MCF 10A (cell line): ENCODE results near the gene ANKRD34A. TPM values are rescaled to one million over a fixed set of nuclear protein-coding genes. Genes with fewer than 3 reads are reported as not detected.
A peak's percentile ranks its signal among the peaks of the same experiment; 100 is the strongest.

ENCODE experiments used
- BruUV-seq: library from RNA; stranded (reverse); fragments of 400-500 nt; replicated peaks from 2 replicates; lab custom pipeline; 2021; lab: Mats Ljungman, UMichigan
- CTCF ChIA-PET: fragments of 300-600 bp; sonication (Branson Sonifier 250); formaldehyde crosslinking; extraction: SDS; loops from one replicate; lab custom pipeline; 2021; ENCODE audit warnings: antibody characterized with exemption, inconsistent platforms; lab: Yijun Ruan, JAX
- POLR2A ChIA-PET: fragments of 300-600, 350-650 bp; sonication (Branson Sonifier 250); formaldehyde crosslinking; extraction: SDS; loops from one replicate; lab custom pipeline; 2020; ENCODE audit warnings: antibody characterized with exemption, inconsistent platforms; lab: Yijun Ruan, JAX
- DNase-seq: peaks from one replicate; pipeline ENCODE4 v3.0.0-alpha.2; 2018; ENCODE audit not compliant: unreplicated experiment
- H3K27ac Mint-ChIP-seq: one replicate; pipeline ENCODE4 v1.8.0; 2022; ENCODE audit warnings: mild to moderate bottlenecking, low read depth, mixed read lengths; ENCODE audit not compliant: unreplicated experiment
- H3K27me3 Mint-ChIP-seq: one replicate; pipeline ENCODE4 v1.8.0; 2022; ENCODE audit warnings: mixed read lengths; ENCODE audit not compliant: insufficient read depth, unreplicated experiment
- H3K36me3 Mint-ChIP-seq: one replicate; pipeline ENCODE4 v1.8.0; 2022; ENCODE audit warnings: mild to moderate bottlenecking, moderate library complexity, mixed read lengths; ENCODE audit not compliant: insufficient read depth, unreplicated experiment
- H3K4me1 Mint-ChIP-seq: one replicate; pipeline ENCODE4 v1.8.0; 2022; ENCODE audit warnings: mixed read lengths; ENCODE audit not compliant: insufficient read depth, unreplicated experiment
- H3K4me3 Mint-ChIP-seq: one replicate; pipeline ENCODE4 v1.8.0; 2022; ENCODE audit warnings: mild to moderate bottlenecking, moderate library complexity, mixed read lengths; ENCODE audit not compliant: unreplicated experiment
- H3K9me3 Mint-ChIP-seq: one replicate; pipeline ENCODE4 v1.8.0; 2022; ENCODE audit warnings: mixed read lengths; ENCODE audit not compliant: unreplicated experiment
- intact Hi-C: fragments of 100-400 bp; cut with micrococcal nuclease; formaldehyde crosslinking; loops from 2 replicates; pipeline ENCODE4 v1.14.1; 2022
- total RNA-seq: library from RNA; stranded (reverse); gene quantifications from 2 replicates; pipeline ENCODE4 v1.2.3, GENCODE V29; 2022
- TF ChIP-seq, protein P1 (sequence below): fragments of 200-600 bp; IDR thresholded peaks from one replicate; pipeline ENCODE4 v1.8.0; 2022; ENCODE audit warnings: antibody characterized with exemption, mild to moderate bottlenecking; ENCODE audit not compliant: unreplicated experiment

Gene ANKRD34A
- total RNA-seq, 1 experiment from 2014 or later: 2.6 TPM

DNA sequence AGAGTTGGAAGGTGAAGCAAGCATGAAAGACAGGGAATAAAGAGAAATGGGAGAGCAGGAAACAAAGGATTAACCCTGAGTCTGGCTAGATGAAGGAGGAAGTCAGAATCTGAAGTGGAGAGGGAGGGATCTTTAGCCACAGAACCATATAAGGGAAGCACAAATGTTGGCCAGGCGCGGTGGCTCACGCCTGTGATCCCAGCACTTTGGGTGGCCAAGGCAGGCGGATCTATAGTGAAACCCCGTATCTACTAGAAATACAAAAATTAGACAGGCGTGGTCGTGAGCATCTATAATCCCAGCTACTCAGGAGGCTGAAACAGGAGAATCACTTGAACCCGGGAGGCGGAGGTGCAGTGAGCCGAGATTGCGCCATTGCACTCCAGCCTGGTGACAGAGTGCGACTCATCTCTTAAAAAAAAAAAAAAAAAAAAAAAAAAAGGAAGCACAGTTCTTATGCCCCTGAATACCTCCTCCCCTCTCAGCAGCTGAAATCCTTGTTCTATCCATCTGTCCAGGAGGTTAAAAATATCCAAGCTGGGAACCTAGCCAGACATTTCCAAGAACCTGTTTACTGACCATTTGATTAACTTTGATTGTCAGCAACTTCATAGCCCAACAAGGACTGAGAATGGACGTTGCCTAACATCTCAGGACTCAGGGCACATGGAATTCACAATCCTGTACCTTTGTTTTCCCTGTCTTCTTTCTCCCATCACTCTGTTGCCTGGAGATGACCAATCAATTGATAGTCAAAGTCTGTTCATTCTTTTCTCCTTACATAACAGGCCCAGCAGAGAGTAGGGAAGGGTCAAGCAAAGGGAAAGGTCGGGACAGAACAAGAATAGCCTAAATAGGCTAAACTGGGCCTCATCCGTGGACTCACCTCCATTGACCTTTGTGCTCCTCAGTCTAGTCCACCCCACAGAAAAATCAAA is 21.4 kb upstream of the ANKRD34A start:
- intact Hi-C loops: loop anchor here (1.0 kb wide), 1 partner anchor 11 kb away; the partner anchor contains the start of gene TXNIP
- H3K36me3 Mint-ChIP-seq: peaks cover 27% of the 10 kb centered on the region
- POLR2A ChIA-PET: interaction anchor here (0.6 to 24.2 kb wide), 8 partner anchors 15 to 95 kb away, joined by 4 to 1309 read pairs (median 7); partner anchors contain the start of genes ANKRD34A, LIX1L, POLR3GL and RBM8A
- H3K27ac Mint-ChIP-seq: peak overlapping the region; percentile 73
- CTCF ChIA-PET: interaction anchor here (0.6 to 24.2 kb wide), 3 partner anchors 26 to 75 kb away, joined by 3 to 773 read pairs (median 3); partner anchors contain the start of gene HJV
- TF ChIP-seq, protein P1, sequence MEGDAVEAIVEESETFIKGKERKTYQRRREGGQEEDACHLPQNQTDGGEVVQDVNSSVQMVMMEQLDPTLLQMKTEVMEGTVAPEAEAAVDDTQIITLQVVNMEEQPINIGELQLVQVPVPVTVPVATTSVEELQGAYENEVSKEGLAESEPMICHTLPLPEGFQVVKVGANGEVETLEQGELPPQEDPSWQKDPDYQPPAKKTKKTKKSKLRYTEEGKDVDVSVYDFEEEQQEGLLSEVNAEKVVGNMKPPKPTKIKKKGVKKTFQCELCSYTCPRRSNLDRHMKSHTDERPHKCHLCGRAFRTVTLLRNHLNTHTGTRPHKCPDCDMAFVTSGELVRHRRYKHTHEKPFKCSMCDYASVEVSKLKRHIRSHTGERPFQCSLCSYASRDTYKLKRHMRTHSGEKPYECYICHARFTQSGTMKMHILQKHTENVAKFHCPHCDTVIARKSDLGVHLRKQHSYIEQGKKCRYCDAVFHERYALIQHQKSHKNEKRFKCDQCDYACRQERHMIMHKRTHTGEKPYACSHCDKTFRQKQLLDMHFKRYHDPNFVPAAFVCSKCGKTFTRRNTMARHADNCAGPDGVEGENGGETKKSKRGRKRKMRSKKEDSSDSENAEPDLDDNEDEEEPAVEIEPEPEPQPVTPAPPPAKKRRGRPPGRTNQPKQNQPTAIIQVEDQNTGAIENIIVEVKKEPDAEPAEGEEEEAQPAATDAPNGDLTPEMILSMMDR: no peak
- H3K27me3 Mint-ChIP-seq: no peaks in the 10 kb centered on the region
- no TSS peak for BruUV-seq
- peak; percentile 88 for DNase-seq
- peak overlapping the region; percentile 32 for H3K4me3 Mint-ChIP-seq
- peaks cover 31% of the 10 kb centered on the region for H3K4me1 Mint-ChIP-seq
- no peaks in the 10 kb centered on the region for H3K9me3 Mint-ChIP-seq

DNA sequence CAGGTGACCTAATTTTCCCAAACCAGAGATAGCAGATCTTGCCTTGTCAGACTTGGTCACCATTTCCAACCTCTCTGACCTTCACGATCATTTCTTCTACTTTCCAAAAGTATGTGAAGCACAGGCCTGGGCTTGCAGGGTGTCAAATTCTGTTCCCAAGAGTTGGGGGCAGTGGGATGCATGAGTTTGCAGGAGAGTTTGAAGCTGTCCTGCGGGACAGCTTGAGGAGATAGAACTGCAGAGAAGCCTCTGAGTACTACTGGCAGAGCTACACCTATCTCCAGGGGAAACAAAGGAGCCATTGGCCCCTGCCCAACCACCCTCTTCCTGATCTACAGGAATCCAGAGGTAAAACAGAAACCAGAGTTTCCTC is 20.7 kb upstream of the ANKRD34A start:
- peak overlapping the region; percentile 32 for H3K4me3 Mint-ChIP-seq
- H3K27ac Mint-ChIP-seq: peak overlapping the region; percentile 73

GRCh38 chr1:145983960-145984830 is 19.8 kb upstream of the ANKRD34A start:
- H3K4me3 Mint-ChIP-seq: no peak overlapping the region
- DNase-seq: no peak
- ChIA-PET CTCF (interaction anchor here (0.6 to 24.2 kb wide), 2 partner anchors 28 to 115 kb away, joined by 3 to 773 read pairs; partner anchors contain the start of gene HJV), POLR2A (interaction anchor here (0.9 to 24.2 kb wide), 5 partner anchors 17 to 57 kb away, joined by 3 to 1309 read pairs (median 9); partner anchors contain the start of genes ANKRD34A, LIX1L, POLR3GL and RBM8A)
- no peaks in the 10 kb centered on the region for H3K9me3 Mint-ChIP-seq
- BruUV-seq: no TSS peak
- H3K27me3 Mint-ChIP-seq: no peaks in the 10 kb centered on the region
- H3K36me3 Mint-ChIP-seq: peaks cover 15% of the 10 kb centered on the region
- peaks cover 31% of the 10 kb centered on the region for H3K4me1 Mint-ChIP-seq
- H3K27ac Mint-ChIP-seq: peak overlapping the region; percentile 73
- intact Hi-C loops: no loop called here
- TF ChIP-seq, protein P1: no peak

More for the DNA sequence above, 20.7 kb upstream of the ANKRD34A start:
- no peak for DNase-seq
- ChIA-PET POLR2A (interaction anchor here (0.6 to 24.2 kb wide), 5 partner anchors 16 to 94 kb away, joined by 4 to 1309 read pairs (median 9); partner anchors contain the start of genes ANKRD34A, POLR3GL, RBM8A and TXNIP), CTCF (interaction anchor here (1.0 to 24.2 kb wide), 2 partner anchors 27 to 74 kb away, joined by 3 to 773 read pairs; partner anchors contain the start of gene HJV)
- intact Hi-C loops: no loop called here
- no TSS peak for BruUV-seq
- H3K9me3 Mint-ChIP-seq: no peaks in the 10 kb centered on the region
- peaks cover 20% of the 10 kb centered on the region for H3K36me3 Mint-ChIP-seq
- no peaks in the 10 kb centered on the region for H3K27me3 Mint-ChIP-seq
- TF ChIP-seq, protein P1: no peak
- peaks cover 31% of the 10 kb centered on the region for H3K4me1 Mint-ChIP-seq
